Measurements from ENCODE around the gene THEMIS2. TPM values are rescaled to one million over a fixed set of nuclear protein-coding genes. Genes with fewer than 3 reads are reported as not detected.
"Not testable (repeated sequence)": the region's sequence is repeated elsewhere in the genome, so short reads cannot be mapped to it uniquely, and the experiment has no call there.

Gene THEMIS2
- total RNA-seq, 1 donor from 2014 or later, result 9.3 TPM

GRCh38 chr1:27862671-27863537 lies 9.4 kb upstream of the THEMIS2 start:
- DNase-seq (ENCODE audit: low read depth), result peak; percentile 99

- DNase-seq (ENCODE audit: low read depth), result no peak
Measured at GRCh38 chr1:27863538-27863915, 8.8 kb upstream of the THEMIS2 start.

GRCh38 chr1:27864264-27864895 lies 8.0 kb upstream of the THEMIS2 start:
- no peak for DNase-seq (ENCODE audit: low read depth)

DNA sequence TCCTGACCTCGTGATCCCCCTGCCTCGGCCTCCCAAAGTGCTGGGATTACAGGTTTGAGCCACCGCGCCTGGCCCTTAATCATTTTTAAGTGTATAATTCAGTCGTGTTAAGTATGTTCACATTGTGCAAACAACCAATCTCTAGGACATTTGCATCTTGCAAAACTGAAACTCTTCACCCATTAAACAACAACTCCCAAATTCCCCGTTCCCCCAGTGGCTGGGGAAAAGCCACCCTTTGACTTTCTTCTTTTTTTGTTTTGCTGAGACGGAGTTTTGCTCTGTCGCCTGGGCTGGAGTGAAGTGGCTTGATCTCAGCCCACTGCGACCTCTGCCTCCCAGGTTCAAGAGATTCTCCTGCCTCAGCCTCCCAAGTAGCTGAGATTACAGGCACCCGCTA lies 6.5 kb upstream of the THEMIS2 start:
- no peak for DNase-seq (ENCODE audit: low read depth)

- DNase-seq (ENCODE audit: low read depth), result no peak
Measured at GRCh38 chr1:27868556-27868931, 3.8 kb upstream of the THEMIS2 start.

DNA sequence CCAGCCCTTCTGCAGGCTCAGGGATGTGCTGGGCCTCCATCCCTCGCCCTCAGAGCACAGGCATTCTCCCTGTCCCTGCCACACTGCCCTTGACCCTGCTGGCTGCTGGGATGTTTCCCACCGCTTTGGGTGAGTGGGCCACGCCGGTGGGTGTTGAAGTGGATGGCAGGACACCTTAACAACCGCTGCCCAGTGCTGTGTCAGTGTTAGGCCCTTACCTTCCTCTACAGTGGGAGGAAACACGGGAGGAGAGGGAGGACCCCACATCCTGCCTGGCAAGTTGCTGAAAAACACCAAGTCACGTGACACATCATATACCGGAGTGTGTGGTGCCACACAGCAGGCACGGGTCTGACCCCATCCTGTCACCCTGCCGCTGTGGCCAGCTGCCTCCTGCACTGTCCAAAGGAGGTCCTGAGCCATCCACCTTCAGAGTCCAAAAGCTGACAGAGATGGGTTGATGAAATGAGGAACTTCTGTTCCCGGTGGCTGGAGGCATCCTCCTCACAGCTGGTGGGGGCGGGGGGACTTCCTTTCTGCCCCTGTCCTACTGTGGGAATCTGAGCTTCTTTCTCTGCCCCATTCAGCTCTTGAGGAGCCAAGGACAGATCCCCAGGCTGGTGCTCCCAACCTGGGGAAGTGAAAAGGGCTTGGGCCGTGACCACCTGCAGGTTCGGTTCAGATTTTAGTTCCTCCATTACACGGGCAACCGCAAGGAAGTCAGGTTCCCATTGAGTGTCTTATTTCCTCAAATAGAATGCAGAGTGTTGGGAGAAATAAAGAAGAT lies 3.2 kb upstream of the THEMIS2 start:
- no peak for DNase-seq (ENCODE audit: low read depth)

DNA sequence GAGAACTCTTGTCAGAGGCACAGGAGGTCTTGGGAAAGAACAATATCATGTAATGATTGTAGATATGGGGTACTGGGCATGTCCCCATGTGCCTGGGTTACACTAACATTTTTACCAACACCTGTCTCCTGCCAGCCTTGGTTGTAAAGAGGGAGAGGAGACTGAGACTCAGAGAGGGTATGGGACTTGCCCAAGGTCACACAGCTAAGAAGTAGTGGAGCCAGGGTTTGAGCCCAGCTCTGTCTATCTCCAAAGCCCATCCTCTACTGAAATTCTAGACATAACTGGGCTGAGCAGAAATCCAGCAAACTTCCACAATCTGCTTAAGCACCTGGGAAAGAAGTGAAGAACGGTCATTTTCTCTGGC lies 2.6 kb upstream of the THEMIS2 start:
- DNase-seq (ENCODE audit: low read depth), result no peak

DNA sequence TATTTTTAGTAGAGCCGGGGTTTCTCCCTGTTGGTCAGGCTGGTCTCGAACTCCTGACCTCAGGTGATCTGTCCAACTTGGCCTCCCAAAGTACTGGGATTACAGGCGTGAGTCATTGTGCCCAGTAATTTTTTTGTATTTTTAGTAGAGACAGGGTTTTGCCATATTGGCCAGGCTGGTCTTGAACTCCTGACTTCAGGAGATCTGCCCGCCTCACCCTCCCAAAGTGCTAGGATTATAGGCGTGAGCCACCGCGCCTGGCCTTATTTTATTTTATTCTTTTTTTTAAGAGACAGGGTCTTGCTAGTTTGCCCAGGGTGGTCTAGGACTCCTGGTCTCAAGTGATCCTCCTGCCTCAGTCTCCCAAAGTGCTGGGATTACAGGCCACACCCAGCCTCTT lies 1.3 kb upstream of the THEMIS2 start:
- not testable (repeated sequence) for DNase-seq (ENCODE audit: low read depth)

GRCh38 chr1:27872802-27873551 lies 633 bp downstream of the THEMIS2 start:
- peak; percentile 34 for DNase-seq (ENCODE audit: low read depth)

- DNase-seq (ENCODE audit: low read depth), result no peak
Measured at GRCh38 chr1:27873671-27874384, 1.5 kb downstream of the THEMIS2 start.

- no peak for DNase-seq (ENCODE audit: low read depth)
Measured at GRCh38 chr1:27876341-27877114, 4.2 kb downstream of the THEMIS2 start.

DNA sequence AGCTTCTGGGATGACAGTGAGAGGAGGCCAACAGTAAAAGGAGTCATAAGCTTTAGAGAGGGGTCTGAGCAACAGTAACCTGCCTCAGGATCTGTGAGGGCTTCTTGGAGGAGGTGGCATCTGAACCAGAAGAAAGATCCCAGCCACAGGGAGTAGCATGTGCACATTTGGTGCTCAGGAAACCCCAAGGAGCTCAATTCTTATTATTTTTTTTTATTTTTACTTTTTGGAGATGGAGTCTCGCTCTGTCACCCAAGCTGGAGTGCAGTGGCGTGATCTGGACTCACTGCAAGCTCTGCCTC lies 4.7 kb downstream of the THEMIS2 start:
- DNase-seq (ENCODE audit: low read depth), result no peak

GRCh38 chr1:27878039-27878438 lies 5.7 kb downstream of the THEMIS2 start:
- DNase-seq (ENCODE audit: low read depth), result no peak

DNA sequence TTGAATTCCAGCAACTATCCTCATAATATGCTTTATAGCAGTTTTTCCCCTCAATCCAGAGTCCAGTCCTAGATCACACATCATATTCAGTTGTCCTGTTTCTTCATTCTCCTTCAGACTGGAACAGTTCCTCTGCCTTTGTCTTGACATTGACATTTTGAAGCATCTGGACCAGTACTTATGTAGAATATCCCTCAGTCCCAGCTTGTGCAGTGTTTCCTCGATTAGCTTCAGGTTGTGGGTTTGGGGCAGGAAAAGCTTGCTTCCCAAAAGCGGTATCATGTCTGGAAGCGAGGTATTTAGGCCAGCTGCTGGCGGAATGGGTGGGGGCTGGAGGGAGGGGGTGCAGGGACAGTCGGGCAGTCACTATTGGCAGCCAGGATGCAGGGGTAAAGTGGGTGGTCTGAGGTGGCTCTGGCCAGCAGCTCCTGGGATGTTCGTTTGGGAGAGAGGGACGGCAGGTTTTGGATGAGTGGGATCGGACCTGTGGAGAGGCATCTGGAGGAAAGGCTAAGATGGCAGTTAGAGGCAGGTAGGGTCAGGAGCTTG lies 6.5 kb downstream of the THEMIS2 start:
- DNase-seq (ENCODE audit: low read depth), result no peak

DNA sequence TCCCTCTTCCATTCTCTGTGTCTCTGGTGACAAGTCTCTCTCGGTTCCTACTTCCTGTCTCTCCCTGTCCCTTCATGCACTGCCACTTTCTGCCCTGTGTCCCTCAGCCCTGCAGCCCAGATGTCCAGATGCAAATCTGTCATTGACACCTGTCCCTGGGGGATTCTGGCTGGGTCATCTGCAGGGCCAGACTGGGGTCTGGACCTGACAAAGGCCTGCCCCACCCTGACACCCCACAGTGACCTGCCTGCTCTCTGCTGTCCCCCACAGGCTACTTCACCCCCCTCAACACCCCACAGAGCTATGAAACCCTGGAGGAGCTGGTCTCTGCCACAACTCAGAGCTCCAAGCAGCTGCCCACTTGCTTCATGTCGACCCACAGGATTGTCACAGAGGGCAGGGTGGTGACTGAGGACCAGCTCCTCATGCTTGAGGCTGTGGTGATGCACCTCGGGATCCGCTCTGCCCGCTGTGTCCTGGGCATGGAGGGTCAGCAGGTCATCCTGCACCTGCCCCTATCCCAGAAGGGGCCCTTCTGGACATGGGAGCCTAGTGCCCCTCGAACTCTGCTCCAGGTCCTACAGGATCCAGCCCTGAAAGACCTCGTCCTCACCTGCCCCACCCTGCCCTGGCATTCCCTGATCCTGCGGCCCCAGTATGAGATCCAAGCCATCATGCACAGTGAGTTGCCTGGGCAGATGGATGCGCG lies 7.2 kb downstream of the THEMIS2 start:
- DNase-seq (ENCODE audit: low read depth), result no peak

- no peak for DNase-seq (ENCODE audit: low read depth)
Measured at GRCh38 chr1:27882543-27882903, 10.2 kb downstream of the THEMIS2 start.

DNA sequence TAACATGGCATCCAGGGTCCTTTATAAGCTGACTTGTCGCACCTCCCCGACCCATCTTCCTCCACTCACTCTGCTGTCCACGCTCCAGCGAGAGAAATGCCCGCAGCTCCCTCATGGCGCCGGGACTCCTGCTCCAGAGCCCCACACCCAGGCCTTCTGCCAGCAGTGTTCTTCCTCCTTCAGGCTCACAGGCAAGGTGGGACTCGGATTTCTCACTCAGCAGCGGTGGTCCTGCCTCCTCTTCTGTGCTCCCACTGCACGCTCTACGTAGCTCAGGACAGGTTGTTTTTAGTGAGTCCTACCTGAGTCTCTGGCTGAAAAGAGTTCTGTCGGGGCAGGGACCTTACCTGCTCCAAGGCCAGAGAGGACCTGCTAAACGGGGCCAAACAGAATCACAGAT lies 11.2 kb downstream of the THEMIS2 start:
- DNase-seq (ENCODE audit: low read depth), result no peak

GRCh38 chr1:27884006-27884954 lies 11.9 kb downstream of the THEMIS2 start:
- no peak for DNase-seq (ENCODE audit: low read depth)

DNA sequence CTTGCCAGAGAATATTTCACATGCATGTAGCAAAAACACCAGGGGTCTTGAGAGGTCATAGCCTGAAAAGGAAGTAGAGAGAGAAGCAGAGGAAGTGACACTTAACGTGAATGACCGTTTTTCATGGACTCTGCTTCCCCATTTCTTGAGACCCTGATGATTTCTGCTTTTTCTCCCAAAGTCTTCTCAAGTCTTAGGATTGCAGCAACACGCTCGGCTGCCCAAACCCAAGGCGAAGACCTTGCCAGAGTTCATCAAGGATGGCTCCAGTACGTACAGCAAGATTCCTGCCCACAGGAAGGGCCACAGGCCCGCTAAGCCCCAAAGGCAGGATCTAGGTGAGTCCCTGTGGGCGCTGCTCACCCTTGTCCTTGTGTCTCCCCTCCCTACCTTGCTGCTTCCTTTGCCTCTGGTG lies 12.8 kb downstream of the THEMIS2 start:
- DNase-seq (ENCODE audit: low read depth), result no peak

Data from renal cortical epithelial cell (primary cell).